Panc1 (cell line): ENCODE data around the gene CATSPER4.

Experiments used
- POLR2AphosphoS5 ChIP-seq: IDR thresholded peaks from 2 replicates; pipeline ENCODE4 v1.6.1; 2012; ENCODE audit warnings: mild to moderate bottlenecking, low read depth, low read length, moderate library complexity
- TCF7L2 ChIP-seq: IDR thresholded peaks from 2 replicates; pipeline ENCODE4 v1.6.1; 2011; ENCODE audit warnings: mild to moderate bottlenecking, low read depth, low read length, inconsistent platforms
- TF ChIP-seq, protein P1 (sequence below): fragments of 450-650 bp; IDR thresholded peaks from 2 replicates; pipeline ENCODE4 v1.5.1; 2017; ENCODE audit warnings: mild to moderate bottlenecking
- TF ChIP-seq, protein P2 (sequence below), 2 experiments: IDR thresholded peaks; 2 replicates each; pipeline ENCODE4 v1.6.1; 2011 to 2012; ENCODE audit warnings: low read depth in 2 of 2, control low read depth in 1 of 2, low read length in 1 of 2, mild to moderate bottlenecking in 1 of 2, moderate library complexity in 1 of 2; ENCODE audit not compliant: insufficient read depth in 1 of 2

DNA sequence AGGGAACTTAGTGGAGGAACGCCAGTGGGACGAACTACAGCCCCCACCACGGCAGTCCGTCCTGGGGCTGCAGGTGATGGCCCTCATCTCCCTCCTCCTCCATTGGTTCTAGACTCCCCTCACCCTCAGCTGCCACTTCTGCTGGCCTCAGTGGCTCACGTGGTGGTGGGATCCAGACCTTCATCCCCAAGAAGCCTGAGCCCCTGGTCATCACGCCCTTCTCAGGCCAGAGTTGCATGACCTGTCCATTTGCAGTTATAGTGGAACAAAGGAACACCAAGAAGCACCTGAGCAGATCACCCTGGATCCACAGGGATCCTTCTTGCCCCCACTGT is 44.5 kb upstream of the CATSPER4 start:
- TF ChIP-seq, protein P1, sequence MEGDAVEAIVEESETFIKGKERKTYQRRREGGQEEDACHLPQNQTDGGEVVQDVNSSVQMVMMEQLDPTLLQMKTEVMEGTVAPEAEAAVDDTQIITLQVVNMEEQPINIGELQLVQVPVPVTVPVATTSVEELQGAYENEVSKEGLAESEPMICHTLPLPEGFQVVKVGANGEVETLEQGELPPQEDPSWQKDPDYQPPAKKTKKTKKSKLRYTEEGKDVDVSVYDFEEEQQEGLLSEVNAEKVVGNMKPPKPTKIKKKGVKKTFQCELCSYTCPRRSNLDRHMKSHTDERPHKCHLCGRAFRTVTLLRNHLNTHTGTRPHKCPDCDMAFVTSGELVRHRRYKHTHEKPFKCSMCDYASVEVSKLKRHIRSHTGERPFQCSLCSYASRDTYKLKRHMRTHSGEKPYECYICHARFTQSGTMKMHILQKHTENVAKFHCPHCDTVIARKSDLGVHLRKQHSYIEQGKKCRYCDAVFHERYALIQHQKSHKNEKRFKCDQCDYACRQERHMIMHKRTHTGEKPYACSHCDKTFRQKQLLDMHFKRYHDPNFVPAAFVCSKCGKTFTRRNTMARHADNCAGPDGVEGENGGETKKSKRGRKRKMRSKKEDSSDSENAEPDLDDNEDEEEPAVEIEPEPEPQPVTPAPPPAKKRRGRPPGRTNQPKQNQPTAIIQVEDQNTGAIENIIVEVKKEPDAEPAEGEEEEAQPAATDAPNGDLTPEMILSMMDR = no peak
- TF ChIP-seq, protein P2, sequence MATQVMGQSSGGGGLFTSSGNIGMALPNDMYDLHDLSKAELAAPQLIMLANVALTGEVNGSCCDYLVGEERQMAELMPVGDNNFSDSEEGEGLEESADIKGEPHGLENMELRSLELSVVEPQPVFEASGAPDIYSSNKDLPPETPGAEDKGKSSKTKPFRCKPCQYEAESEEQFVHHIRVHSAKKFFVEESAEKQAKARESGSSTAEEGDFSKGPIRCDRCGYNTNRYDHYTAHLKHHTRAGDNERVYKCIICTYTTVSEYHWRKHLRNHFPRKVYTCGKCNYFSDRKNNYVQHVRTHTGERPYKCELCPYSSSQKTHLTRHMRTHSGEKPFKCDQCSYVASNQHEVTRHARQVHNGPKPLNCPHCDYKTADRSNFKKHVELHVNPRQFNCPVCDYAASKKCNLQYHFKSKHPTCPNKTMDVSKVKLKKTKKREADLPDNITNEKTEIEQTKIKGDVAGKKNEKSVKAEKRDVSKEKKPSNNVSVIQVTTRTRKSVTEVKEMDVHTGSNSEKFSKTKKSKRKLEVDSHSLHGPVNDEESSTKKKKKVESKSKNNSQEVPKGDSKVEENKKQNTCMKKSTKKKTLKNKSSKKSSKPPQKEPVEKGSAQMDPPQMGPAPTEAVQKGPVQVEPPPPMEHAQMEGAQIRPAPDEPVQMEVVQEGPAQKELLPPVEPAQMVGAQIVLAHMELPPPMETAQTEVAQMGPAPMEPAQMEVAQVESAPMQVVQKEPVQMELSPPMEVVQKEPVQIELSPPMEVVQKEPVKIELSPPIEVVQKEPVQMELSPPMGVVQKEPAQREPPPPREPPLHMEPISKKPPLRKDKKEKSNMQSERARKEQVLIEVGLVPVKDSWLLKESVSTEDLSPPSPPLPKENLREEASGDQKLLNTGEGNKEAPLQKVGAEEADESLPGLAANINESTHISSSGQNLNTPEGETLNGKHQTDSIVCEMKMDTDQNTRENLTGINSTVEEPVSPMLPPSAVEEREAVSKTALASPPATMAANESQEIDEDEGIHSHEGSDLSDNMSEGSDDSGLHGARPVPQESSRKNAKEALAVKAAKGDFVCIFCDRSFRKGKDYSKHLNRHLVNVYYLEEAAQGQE (IDR thresholded peaks at IDR 0.05; ENCODE audit: insufficient read depth in 1 of 2, low read depth in 2 of 2, low read length in 1 of 2) = no peak
- TF ChIP-seq POLR2AphosphoS5 = no peak
- TF ChIP-seq TCF7L2 = no peak
